K562 (cell line): ENCODE results near the gene ILF2. TPM values are rescaled to one million over a fixed set of nuclear protein-coding genes. Genes with fewer than 3 reads are reported as not detected.

Source experiments
- ARID4B ChIP-seq: sonication (generic); formaldehyde crosslinking; IDR thresholded peaks from 2 replicates; pipeline ENCODE4 v1.8.0; 2022; ENCODE audit warnings: mild to moderate bottlenecking, missing genetic modification reagents
- CHD4 ChIP-seq: fragments of 200-600 bp; sonication (generic); IDR thresholded peaks from 3 replicates; pipeline ENCODE4 v1.6.1; 2012; ENCODE audit warnings: low read depth, mild to moderate bottlenecking, mixed read lengths, low read length, inconsistent platforms; ENCODE audit not compliant: insufficient read depth, insufficient replicate concordance, poor library complexity, severe bottlenecking
- HMG20A ChIP-seq: fragments of 450-650 bp; formaldehyde crosslinking; conservative IDR thresholded peaks from 2 replicates; pipeline ENCODE4 v1.4.0; 2020; ENCODE audit warnings: mild to moderate bottlenecking, mixed read lengths
- MCM7 ChIP-seq, 2 experiments: fragments of 450-650 bp; IDR thresholded peaks; 2 replicates each; pipeline ENCODE4 v1.6.1; 2016 to 2018
- NONO ChIP-seq, 2 experiments: fragments of 200-400 bp in 1 of 2; fragments of 450-650 bp in 1 of 2; formaldehyde crosslinking in 1 of 2; IDR thresholded peaks; 2 replicates each; pipeline ENCODE4 v1.6.1; 2017; ENCODE audit warnings: low read depth in 2 of 2, mild to moderate bottlenecking in 2 of 2, moderate library complexity in 2 of 2, low read length in 1 of 2
- POLR2AphosphoS2 ChIP-seq: IDR thresholded peaks from 2 replicates; pipeline ENCODE4 v1.6.1; 2012; ENCODE audit warnings: low read length, improper control_type of control experiment
- POU5F1 ChIP-seq: fragments of 150-350 bp; IDR thresholded peaks from 2 replicates; pipeline ENCODE4 v1.6.1; 2014; ENCODE audit warnings: borderline replicate concordance, low read length, low read depth, mild to moderate bottlenecking; ENCODE audit not compliant: partially characterized antibody
- SMAD3 ChIP-seq: fragments of 450-650 bp; formaldehyde crosslinking; conservative IDR thresholded peaks from 2 replicates; pipeline ENCODE4 v1.4.0; 2020; ENCODE audit warnings: mild to moderate bottlenecking
- SP1 ChIP-seq: sonication (generic); formaldehyde crosslinking; IDR thresholded peaks from 2 replicates; pipeline ENCODE4 v1.8.1; 2022; ENCODE audit warnings: mild to moderate bottlenecking, missing genetic modification reagents
- USF2 ChIP-seq: sonication (generic); formaldehyde crosslinking; IDR thresholded peaks from 2 replicates; pipeline ENCODE4 v1.5.0; 2020; ENCODE audit warnings: missing genetic modification reagents
- ZC3H11A ChIP-seq: IDR thresholded peaks from 2 replicates; pipeline ENCODE4 v1.6.1; 2012; ENCODE audit warnings: low read depth, low read length, improper control_type of control experiment
- ZNF274 ChIP-seq: IDR thresholded peaks from 2 replicates; pipeline ENCODE4 v1.6.1; 2011; ENCODE audit warnings: low read depth, mild to moderate bottlenecking, low read length, moderate library complexity, borderline replicate concordance
- ZNF407 ChIP-seq: fragments of 450-650 bp; IDR thresholded peaks from 2 replicates; pipeline ENCODE4 v1.6.1; 2016; ENCODE audit warnings: low read depth
- ZNF444 ChIP-seq: fragments of 250-450 bp; sonication (Bioruptor Pico); IDR thresholded peaks from 2 replicates; pipeline ENCODE4 v1.4.0; 2020; ENCODE audit warnings: mild to moderate bottlenecking, moderate library complexity
- ZNF507 ChIP-seq: conservative IDR thresholded peaks from 2 replicates; pipeline ENCODE4 v1.6.1; 2017; ENCODE audit warnings: missing genetic modification characterization, missing compliant biosample characterization
- polyA plus RNA-seq, 8 experiments: library from polyadenylated mRNA; depleted of rRNA in 4 of 8; stranded (reverse) in 5 of 8; unstranded in 3 of 8; fragments of >200 nt; fragmentation: Nextera tagmentation in 2 of 8; fragmentation: Illumina TruSeq in 1 of 8; extraction: Ambion mirVana in 2 of 8; extraction: Trizol in 1 of 8; gene quantifications; 2 replicates each; pipeline versions ENCODE4 v1.2.1 to v1.2.3, GENCODE V29; 2011 to 2014; ENCODE audit warnings: inconsistent platforms in 1 of 8, missing spikeins in 1 of 8
- total RNA-seq, 7 experiments: library from RNA; depleted of rRNA in 6 of 7; stranded (reverse); fragments of >200 nt in 6 of 7; fragmentation: Illumina TruSeq in 2 of 7; extraction: Trizol in 2 of 7; gene quantifications; 2 replicates each; pipeline versions ENCODE4 v1.2.1 to v1.2.3, GENCODE V29; 2011 to 2021; ENCODE audit warnings: low replicate concordance in 1 of 7

The ILF2 gene
- total and polyA plus RNA-seq, 9 of the 15 experiments (the other 6 are each of a cell fraction or from before 2014, with no cell fraction given), result 282 to 726 (median 474) TPM

GRCh38 chr1:153648000-153648643, 22.7 kb downstream of the ILF2 start (continued):
- 0 out of 2 replicates have a peak, but pooled peaks have one; percentile 68 for TF ChIP-seq POLR2AphosphoS2
- TF ChIP-seq MCM7 (IDR thresholded peaks at IDR 0.05), result no peak
- TF ChIP-seq NONO (IDR thresholded peaks at IDR 0.05; ENCODE audit: low read depth in 2 of 2, low read length in 1 of 2), result no peak
- TF ChIP-seq ZNF274, result no peak
- no peak for TF ChIP-seq SP1 (CRISPR knock-in tag)
- TF ChIP-seq ZNF444 (CRISPR knock-in tag), result no peak
- TF ChIP-seq POU5F1, result no peak
- no peak for TF ChIP-seq ARID4B (CRISPR knock-in tag)
- TF ChIP-seq ZNF407, result no peak
- TF ChIP-seq SMAD3 (CRISPR knock-in tag), result no peak
- no peak for TF ChIP-seq ZC3H11A
- no peak for TF ChIP-seq ZNF507 (tag)
- TF ChIP-seq USF2, result no peak
- TF ChIP-seq HMG20A (CRISPR knock-in tag), result no peak
- no peak for TF ChIP-seq CHD4
